CD4-positive, alpha-beta T cell (primary cell): Measurements from ENCODE around the gene CCDC89. TPM values are rescaled to one million over a fixed set of nuclear protein-coding genes. Genes with fewer than 3 reads are reported as not detected.

ENCODE experiments used
- ATAC-seq: fragments of 200-7000 bp; cut with Tn5 transposase; one replicate; pipeline ENCODE4 v1.10.0; 2022; ENCODE audit warnings: mild to moderate bottlenecking; ENCODE audit not compliant: poor library complexity
- CTCF ChIA-PET: fragments of 350-600 bp; sonication (Branson Sonifier 250); formaldehyde crosslinking; loops from one replicate; lab custom pipeline; 2021; ENCODE audit warnings: antibody characterized with exemption, inconsistent platforms; lab: Charles Lee
- POLR2A ChIA-PET: fragments of 350-600 bp; sonication (Branson Sonifier 250); formaldehyde crosslinking; loops from one replicate; lab custom pipeline; 2021; ENCODE audit warnings: antibody characterized with exemption, inconsistent platforms; lab: Charles Lee
- DNase-seq, 14 experiments: peaks; one replicate each; pipeline ENCODE4 v3.0.0-alpha.2; 2013 to 2020; ENCODE audit warnings: mixed read lengths in 2 of 14
- H3K27ac ChIP-seq, 2 donors: one replicate each; pipeline versions ENCODE4 v1.5.1 to v1.7.0; 2013; ENCODE audit warnings: low read length in 2 of 2, low read depth in 1 of 2, mild to moderate bottlenecking in 1 of 2
- H3K27me3 ChIP-seq, 2 experiments: 1 replicate in 1 of 2; 2 replicates in 1 of 2; pipeline versions ENCODE4 v1.6.1 to v1.7.0; 2013; ENCODE audit warnings: low read length in 2 of 2, control low read depth in 1 of 2, mild to moderate bottlenecking in 1 of 2, moderate library complexity in 1 of 2; ENCODE audit not compliant: insufficient read depth in 2 of 2, control insufficient read depth in 1 of 2
- H3K36me3 ChIP-seq: one replicate; pipeline ENCODE4 v1.6.1; 2013; ENCODE audit warnings: low read length, control low read depth; ENCODE audit not compliant: insufficient read depth
- H3K4me1 ChIP-seq: one replicate; pipeline ENCODE4 v1.6.1; 2013; ENCODE audit warnings: low read length, control low read depth; ENCODE audit not compliant: insufficient read depth
- H3K4me3 ChIP-seq: one replicate; pipeline ENCODE4 v1.5.1; 2013; ENCODE audit warnings: mild to moderate bottlenecking, low read length, moderate library complexity
- H3K9me3 ChIP-seq, 2 experiments: 1 replicate in 1 of 2; 2 replicates in 1 of 2; pipeline versions ENCODE4 v1.6.1 to v1.7.0; 2013; ENCODE audit warnings: low read length in 2 of 2, mild to moderate bottlenecking in 2 of 2, control low read depth in 1 of 2, moderate library complexity in 1 of 2; ENCODE audit not compliant: control insufficient read depth in 1 of 2, insufficient read depth in 1 of 2
- H3K27ac Mint-ChIP-seq: one replicate; pipeline ENCODE4 v1.8.0; 2020; ENCODE audit warnings: mixed read lengths
- H3K27me3 Mint-ChIP-seq: one replicate; pipeline ENCODE4 v1.8.0; 2021; ENCODE audit warnings: mixed read lengths
- H3K36me3 Mint-ChIP-seq: one replicate; pipeline ENCODE4 v1.8.0; 2021; ENCODE audit warnings: low read depth, mixed read lengths
- H3K4me1 Mint-ChIP-seq: one replicate; pipeline ENCODE4 v1.8.0; 2021; ENCODE audit warnings: low read depth, mixed read lengths
- H3K4me3 Mint-ChIP-seq: one replicate; pipeline ENCODE4 v1.8.0; 2020; ENCODE audit warnings: mild to moderate bottlenecking, mixed read lengths
- H3K9me3 Mint-ChIP-seq: one replicate; pipeline ENCODE4 v1.8.0; 2020; ENCODE audit warnings: mixed read lengths
- CTCF ChIP-seq: fragments of 200-600 bp; IDR thresholded peaks from one replicate; pipeline ENCODE4 v1.8.0; 2022; ENCODE audit warnings: antibody characterized with exemption, mild to moderate bottlenecking
- intact Hi-C, 2 experiments: fragments of 100-400 bp; cut with DNase I in 1 of 2; cut with micrococcal nuclease in 1 of 2; formaldehyde crosslinking; loops; one replicate each; pipeline versions ENCODE4 v1.15.1 to v1.9.0; 2023 to 2025; cut with DNase I, micrococcal nuclease
- total RNA-seq, 174 experiments: library from RNA in 2 of 174; stranded (reverse) in 2 of 174; gene quantifications; one replicate each; pipeline ENCODE4 v1.2.3 and lab custom pipeline; 2021 to 2026

CCDC89 gene
- total RNA-seq, 2 experiments from 2014 or later = not detected

- ATAC-seq (no peak), DNase-seq (no peak)
- Mint-ChIP-seq H3K27me3 (no peaks in the 10 kb centered on the region), H3K27ac (no peak overlapping the region), H3K36me3 (peaks cover 14% of the 10 kb centered on the region), H3K4me3 (no peak overlapping the region), H3K4me1 (no peaks in the 10 kb centered on the region), H3K9me3 (no peaks in the 10 kb centered on the region)
- TF ChIP-seq CTCF = no peak
- Histone ChIP-seq H3K27ac (no peak overlapping the region), H3K27me3 (no peaks in the 10 kb centered on the region), H3K9me3 (no peaks in the 10 kb centered on the region), H3K36me3 (peaks cover 7% of the 10 kb centered on the region), H3K4me3 (no peak overlapping the region), H3K4me1 (no peaks in the 10 kb centered on the region)
- ChIA-PET POLR2A (no interaction called here), CTCF (no interaction called here)
- intact Hi-C loops = no loop called here
Observed at GRCh38 chr11:85717429-85717828, 31.4 kb upstream of the CCDC89 start.

GRCh38 chr11:85712953-85713352, 27.0 kb upstream of the CCDC89 start:
- Mint-ChIP-seq H3K4me1 (no peaks in the 10 kb centered on the region), H3K27me3 (no peaks in the 10 kb centered on the region), H3K9me3 (no peaks in the 10 kb centered on the region), H3K27ac (no peak overlapping the region), H3K36me3 (peaks cover 5% of the 10 kb centered on the region), H3K4me3 (no peak overlapping the region)
- Histone ChIP-seq H3K27me3 (no peaks in the 10 kb centered on the region), H3K9me3 (no peaks in the 10 kb centered on the region), H3K36me3 (peaks cover 5% of the 10 kb centered on the region), H3K27ac (no peak overlapping the region), H3K4me3 (no peak overlapping the region), H3K4me1 (no peaks in the 10 kb centered on the region)
- CTCF ChIA-PET = interaction anchor here (0.7 to 1.0 kb wide), 2 partner anchors 12 to 13 kb away, joined by 3 to 4 read pairs; no protein-coding TSS in a partner anchor
- DNase-seq = no peak
- ATAC-seq = no peak
- intact Hi-C loops = no loop called here
- no peak for TF ChIP-seq CTCF
- POLR2A ChIA-PET = interaction anchor here (0.8 to 1.0 kb wide), 2 partner anchors 24 to 40 kb away, joined by 3 to 4 read pairs; no protein-coding TSS in a partner anchor

GRCh38 chr11:85710917-85711316, 24.9 kb upstream of the CCDC89 start:
- ATAC-seq = no peak
- no peaks in the 10 kb centered on the region for H3K9me3 ChIP-seq
- H3K4me1 Mint-ChIP-seq = no peaks in the 10 kb centered on the region
- no peak overlapping the region for H3K27ac Mint-ChIP-seq
- no peaks in the 10 kb centered on the region for H3K4me1 ChIP-seq
- no peak for TF ChIP-seq CTCF
- no peaks in the 10 kb centered on the region for H3K27me3 ChIP-seq
- peaks cover 12% of the 10 kb centered on the region for H3K36me3 Mint-ChIP-seq
- H3K4me3 ChIP-seq = no peak overlapping the region
- no peaks in the 10 kb centered on the region for H3K27me3 Mint-ChIP-seq
- no peak for DNase-seq
- CTCF ChIA-PET = interaction anchor here (0.8 kb wide), 1 partner anchor 18 kb away, joined by 3 read pairs; no protein-coding TSS in a partner anchor
- H3K36me3 ChIP-seq = peaks cover 7% of the 10 kb centered on the region
- H3K27ac ChIP-seq = no peak overlapping the region
- intact Hi-C loops = no loop called here
- POLR2A ChIA-PET = no interaction called here
- no peaks in the 10 kb centered on the region for H3K9me3 Mint-ChIP-seq
- no peak overlapping the region for H3K4me3 Mint-ChIP-seq
